Left kidney (tissue), 2 donors: ENCODE measurements around the gene RUBCN. TPM values are rescaled to one million over a fixed set of nuclear protein-coding genes. Genes with fewer than 3 reads are reported as not detected.
"Not testable (repeated sequence)": the region's sequence is repeated elsewhere in the genome, so short reads cannot be mapped to it uniquely, and the experiment has no call there.

Experiments
- DNase-seq: peaks from one replicate; pipeline ENCODE4 v3.0.0-alpha.2; 2013
- polyA plus RNA-seq: library from polyadenylated mRNA; unstranded; fragments of 120-200 nt; gene quantifications from one replicate; pipeline ENCODE4 v1.2.1, GENCODE V29; 2013; ENCODE audit not compliant: insufficient read length

The RUBCN gene
- polyA plus RNA-seq, 1 donor = 16.5 TPM

- DNase-seq = no peak
Measured at GRCh38 chr3:197736010-197736490, 654 bp downstream of the RUBCN start.

- no peak for DNase-seq
Measured at GRCh38 chr3:197734667-197735318, 1.9 kb downstream of the RUBCN start.

GRCh38 chr3:197733042-197733441 lies 3.7 kb downstream of the RUBCN start:
- no peak for DNase-seq

- not testable (repeated sequence) for DNase-seq
Measured at GRCh38 chr3:197731483-197731882, 5.2 kb downstream of the RUBCN start.

GRCh38 chr3:197730770-197731169 lies 5.9 kb downstream of the RUBCN start:
- not testable (repeated sequence) for DNase-seq

- no peak for DNase-seq
Measured at GRCh38 chr3:197730200-197730599, 6.5 kb downstream of the RUBCN start.

GRCh38 chr3:197728487-197728886 lies 8.2 kb downstream of the RUBCN start:
- no peak for DNase-seq

GRCh38 chr3:197727878-197728277 lies 8.8 kb downstream of the RUBCN start:
- not testable (repeated sequence) for DNase-seq

GRCh38 chr3:197722734-197723133 lies 14.0 kb downstream of the RUBCN start:
- no peak for DNase-seq

GRCh38 chr3:197720694-197721093 lies 16.0 kb downstream of the RUBCN start:
- no peak for DNase-seq

- no peak for DNase-seq
Measured at GRCh38 chr3:197718891-197719290, 17.8 kb downstream of the RUBCN start.

- DNase-seq = no peak
Measured at GRCh38 chr3:197714251-197714650, 22.5 kb downstream of the RUBCN start.

GRCh38 chr3:197713477-197713822 lies 23.3 kb downstream of the RUBCN start:
- no peak for DNase-seq

- peak; percentile 74 for DNase-seq
Measured at GRCh38 chr3:197711973-197712707, 24.6 kb downstream of the RUBCN start.

- not testable (repeated sequence) for DNase-seq
Measured at GRCh38 chr3:197710965-197711364, 25.7 kb downstream of the RUBCN start.

GRCh38 chr3:197709135-197709534 lies 27.6 kb downstream of the RUBCN start:
- DNase-seq = no peak

GRCh38 chr3:197706658-197707057 lies 30.0 kb downstream of the RUBCN start:
- no peak for DNase-seq

- DNase-seq = no peak
Measured at GRCh38 chr3:197701841-197702240, 34.9 kb downstream of the RUBCN start.

GRCh38 chr3:197700095-197700494 lies 36.6 kb downstream of the RUBCN start:
- DNase-seq = no peak

- no peak for DNase-seq
Measured at GRCh38 chr3:197697355-197697754, 39.3 kb downstream of the RUBCN start.

GRCh38 chr3:197694251-197694650 lies 42.5 kb downstream of the RUBCN start:
- no peak for DNase-seq

GRCh38 chr3:197692641-197693040 lies 44.1 kb downstream of the RUBCN start:
- no peak for DNase-seq

GRCh38 chr3:197690754-197691153 lies 46.0 kb downstream of the RUBCN start:
- no peak for DNase-seq

GRCh38 chr3:197687570-197687969 lies 49.1 kb downstream of the RUBCN start:
- DNase-seq = no peak
